Muscle of arm (tissue), 12 donors: ENCODE measurements around the gene VWA8. TPM values are rescaled to one million over a fixed set of nuclear protein-coding genes. Genes with fewer than 3 reads are reported as not detected.

Source experiments
- DNase-seq: peaks from one replicate; pipeline ENCODE4 v3.0.0-alpha.2; 2013
- polyA plus RNA-seq, 12 donors: library from polyadenylated mRNA; unstranded; fragments of 120-200 nt; gene quantifications; one replicate each; pipeline ENCODE4 v1.2.1, GENCODE V29; 2013; ENCODE audit not compliant: insufficient read length in 12 of 12

Gene VWA8
- polyA plus RNA-seq, 12 donors = 8.4 to 11.6 (median 10.4) TPM; not detected in 1

- DNase-seq = no peak
These were observed 440.0 kb downstream of the VWA8 start for GRCh38 chr13:41520660-41521630.

GRCh38 chr13:41520016-41520659 lies 440.8 kb downstream of the VWA8 start:
- DNase-seq = no peak

Other genes starting within 250 kb of the VWA8 start
- 1 to 10 TPM in 11 of 12 donors, not detected in 1; 2.9 to 6.5 (median 4.3) TPM for gene DGKH, start 87.5 kb upstream of the VWA8 start, polyA plus RNA-seq